Esophagus squamous epithelium (tissue), 5 donors: ENCODE data around the gene EWSR1. TPM values are rescaled to one million over a fixed set of nuclear protein-coding genes. Genes with fewer than 3 reads are reported as not detected.

Experiments used
- DNase-seq: peaks from one replicate; lab custom pipeline; 2025; lab: John Stamatoyannopoulos, UW
- H3K27ac ChIP-seq, 4 donors: fragments of 200-600 bp; sonication (generic); one replicate each; pipeline ENCODE4 v1.5.1; 2016 to 2019; ENCODE audit warnings: mild to moderate bottlenecking in 1 of 4
- H3K27me3 ChIP-seq, 4 donors: fragments of 200-600 bp; sonication (generic); 1 replicate in 3 of 4; 2 replicates in 1 of 4; pipeline versions ENCODE4 v1.5.1 to v1.6.0; 2017 to 2021; ENCODE audit warnings: antibody characterized with exemption in 1 of 4
- H3K36me3 ChIP-seq, 3 donors: fragments of 200-600 bp; sonication (generic); one replicate each; pipeline ENCODE4 v1.5.1; 2016 to 2019
- H3K4me1 ChIP-seq, 3 donors: fragments of 200-600 bp; sonication (generic); one replicate each; pipeline ENCODE4 v1.5.1; 2017 to 2019
- H3K4me3 ChIP-seq, 4 donors: fragments of 200-600 bp; sonication (generic); 1 replicate in 3 of 4; 2 replicates in 1 of 4; pipeline ENCODE4 v1.5.1; 2016 to 2019; ENCODE audit warnings: mild to moderate bottlenecking in 2 of 4, moderate library complexity in 1 of 4
- H3K9me3 ChIP-seq, 3 donors: fragments of 200-600 bp; sonication (generic); one replicate each; pipeline ENCODE4 v1.5.1; 2016 to 2019
- CTCF ChIP-seq, 6 experiments: fragments of 450-650 bp in 4 of 6; fragments of 200-600 bp in 2 of 6; sonication (generic) in 2 of 6; IDR thresholded peaks; one replicate each; pipeline ENCODE4 v1.5.1; 2016 to 2019; ENCODE audit warnings: antibody characterized with exemption in 6 of 6, mild to moderate bottlenecking in 4 of 6, moderate library complexity in 4 of 6
- POLR2A ChIP-seq, 4 donors: fragments of 450-650 bp; IDR thresholded peaks; one replicate each; pipeline ENCODE4 v1.6.1; 2017; ENCODE audit warnings: antibody characterized with exemption in 4 of 4, mild to moderate bottlenecking in 4 of 4, moderate library complexity in 3 of 4
- WGBS, 2 donors: methylation state at CpG; one replicate each; pipeline ENCODE4 v1.1.5; 2018; 5-methylcytosine and 5-hydroxymethylcytosine counted together
- intact Hi-C: fragments of 100-400 bp; cut with DNase I; formaldehyde crosslinking; loops from one replicate; pipeline ENCODE4 v1.15.0; 2022
- total RNA-seq, 4 donors: library from RNA; depleted of rRNA; stranded (reverse); fragments of >200 nt; gene quantifications; one replicate each; pipeline ENCODE4 v1.1.0, GENCODE V29; 2016
- donor health status: DM: yes; HTN: yes; CAD: no.

Gene EWSR1
- total RNA-seq, 4 donors from 2014 or later: 124 to 217 (median 174) TPM

DNA sequence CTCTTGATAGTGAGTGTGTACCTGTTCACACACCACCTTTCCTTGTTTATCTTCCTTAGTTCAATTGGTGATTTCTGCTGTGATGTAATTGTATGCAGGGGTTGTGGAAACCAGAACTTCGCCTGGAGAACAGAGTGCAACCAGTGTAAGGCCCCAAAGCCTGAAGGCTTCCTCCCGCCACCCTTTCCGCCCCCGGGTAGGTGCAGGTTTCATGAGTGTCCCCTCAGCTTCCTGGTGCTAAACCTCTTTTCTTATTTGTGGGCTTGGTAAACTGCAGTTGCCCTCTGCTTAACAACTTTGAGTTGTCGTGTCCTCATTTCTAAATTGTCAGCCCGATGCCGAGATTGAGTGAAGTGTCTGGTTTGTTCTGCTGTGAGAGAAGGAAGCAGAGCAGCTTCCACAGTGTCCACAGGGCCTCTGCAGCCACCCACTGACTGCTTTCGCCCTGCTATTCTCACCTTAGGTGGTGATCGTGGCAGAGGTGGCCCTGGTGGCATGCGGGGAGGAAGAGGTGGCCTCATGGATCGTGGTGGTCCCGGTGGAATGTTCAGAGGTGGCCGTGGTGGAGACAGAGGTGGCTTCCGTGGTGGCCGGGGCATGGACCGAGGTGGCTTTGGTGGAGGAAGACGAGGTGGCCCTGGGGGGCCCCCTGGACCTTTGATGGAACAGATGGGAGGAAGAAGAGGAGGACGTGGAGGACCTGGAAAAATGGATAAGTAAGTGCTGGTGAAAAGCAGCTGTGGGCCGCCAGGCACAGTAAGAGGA lies 31.2 kb downstream of the EWSR1 start:
- WGBS, 2 donors: 78 to 91% methylated on average over 10 to 14 of the region's 19 CpGs
- peaks cover 45 to 75% (median 60%) of the 10 kb centered on the region in 3 donors for H3K36me3 ChIP-seq
- H3K4me1 ChIP-seq: peaks cover 9 to 19% (median 12%) of the 10 kb centered on the region in 3 donors
- no peaks in the 10 kb centered on the region for H3K9me3 ChIP-seq
- DNase-seq: no peak
- no peak for TF ChIP-seq CTCF (IDR thresholded peaks at IDR 0.05)
- no peak for TF ChIP-seq POLR2A (IDR thresholded peaks at IDR 0.05)
- no peak overlapping the region for H3K27ac ChIP-seq
- H3K27me3 ChIP-seq: no peaks in the 10 kb centered on the region
- intact Hi-C loops: no loop called here
- H3K4me3 ChIP-seq: no peak overlapping the region

DNA sequence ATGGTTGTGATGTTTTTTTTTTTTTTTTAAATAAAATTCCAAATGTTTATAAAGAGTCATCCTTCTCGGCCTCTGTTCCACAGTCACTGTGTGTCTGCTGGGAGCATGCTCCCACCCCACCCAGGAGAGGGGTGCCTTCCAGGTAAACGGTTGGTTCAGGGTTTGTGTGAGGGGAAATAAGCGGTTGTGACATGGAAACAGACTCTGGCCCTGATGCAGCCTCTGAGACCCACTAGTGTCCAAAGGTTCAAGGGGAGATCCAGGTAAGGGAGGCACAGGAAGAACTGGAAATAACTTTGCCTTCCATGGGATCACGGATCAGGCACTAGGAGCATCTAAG lies 32.4 kb downstream of the EWSR1 start:
- TF ChIP-seq POLR2A (IDR thresholded peaks at IDR 0.05): no peak
- TF ChIP-seq CTCF (IDR thresholded peaks at IDR 0.05): no peak
- 66 to 100% methylated on average over 1 to 4 of the region's 4 CpGs for WGBS, 2 donors
- Histone ChIP-seq H3K9me3 (no peaks in the 10 kb centered on the region), H3K4me3 (no peak overlapping the region), H3K27me3 (no peaks in the 10 kb centered on the region), H3K4me1 (peaks cover 9 to 25% (median 12%) of the 10 kb centered on the region in 3 donors), H3K27ac (no peak overlapping the region), H3K36me3 (peaks cover 42 to 64% (median 49%) of the 10 kb centered on the region in 3 donors)
- DNase-seq: no peak
- intact Hi-C loops: no loop called here

- Histone ChIP-seq H3K27ac (no peak overlapping the region), H3K9me3 (no peaks in the 10 kb centered on the region), H3K4me1 (peaks cover 9 to 31% (median 15%) of the 10 kb centered on the region in 3 donors), H3K4me3 (no peak overlapping the region), H3K27me3 (no peaks in the 10 kb centered on the region), H3K36me3 (peaks cover 37 to 58% (median 43%) of the 10 kb centered on the region in 3 donors)
- TF ChIP-seq CTCF (IDR thresholded peaks at IDR 0.05) (no peak), POLR2A (IDR thresholded peaks at IDR 0.05) (no peak)
- DNase-seq: no peak
- intact Hi-C loops: no loop called here
- 53 to 59% methylated on average over 10 of the region's 10 CpGs for WGBS, 2 donors
Observed at GRCh38 chr22:29300807-29301601, 32.9 kb downstream of the EWSR1 start.

GRCh38 chr22:29301716-29302401 lies 33.8 kb downstream of the EWSR1 start:
- no peak for TF ChIP-seq POLR2A (IDR thresholded peaks at IDR 0.05)
- no peak for TF ChIP-seq CTCF (IDR thresholded peaks at IDR 0.05)
- Histone ChIP-seq H3K4me1 (peaks cover 14 to 39% (median 15%) of the 10 kb centered on the region in 3 donors), H3K4me3 (no peak overlapping the region), H3K27me3 (no peaks in the 10 kb centered on the region), H3K9me3 (no peaks in the 10 kb centered on the region), H3K27ac (peak overlapping the region in 1 of 4 donors; percentile 29), H3K36me3 (peaks cover 29 to 50% (median 35%) of the 10 kb centered on the region in 3 donors)
- DNase-seq: no peak
- intact Hi-C loops: no loop called here
- WGBS, 2 donors: 77 to 87% methylated on average over 5 to 12 of the region's 17 CpGs
